ENCODE data around the gene CGNL1. TPM values are rescaled to one million over a fixed set of nuclear protein-coding genes. Genes with fewer than 3 reads are reported as not detected.

The CGNL1 gene
- total and polyA plus RNA-seq, 10 of the 15 experiments (the other 5 are each of a cell fraction or from before 2014, with no cell fraction given), result under 0.01 to 0.27 (median 0.04) TPM; not detected in 3

GRCh38 chr15:57493351-57493750 is 117.0 kb downstream of the CGNL1 start:
- Histone ChIP-seq H3K9me3 (replicated peaks; ENCODE audit: control insufficient read depth, insufficient read depth, low read length) (no peaks in the 10 kb centered on the region), H3K4me3 (no peak overlapping the region), H3K4me1 (ENCODE audit: control insufficient read depth, insufficient read depth, low read length) (peaks cover 7% of the 10 kb centered on the region; the same call in 1 of the 2 replicates), H3K9ac (ENCODE audit: control insufficient read depth, insufficient read depth, low read length) (no peak overlapping the region), H3K27ac (ENCODE audit: control insufficient read depth, insufficient read depth) (no peak overlapping the region), H3K36me3 (ENCODE audit: control insufficient read depth in 2 of 2, insufficient read depth in 2 of 2, low read length in 1 of 2) (no peaks in the 10 kb centered on the region), H2AFZ (ENCODE audit: control insufficient read depth, low read depth, low read length) (no peak overlapping the region), H4K20me1 (ENCODE audit: control insufficient read depth, insufficient read depth) (no peaks in the 10 kb centered on the region), H3K4me2 (ENCODE audit: control insufficient read depth, insufficient read depth) (no peak overlapping the region), H3K27me3 (replicated peaks in 1 of 2; ENCODE audit: control insufficient read depth in 2 of 2, insufficient read depth in 2 of 2, low read length in 1 of 2) (no peaks in the 10 kb centered on the region; a peak in 1 of 4 replicates), H3K79me2 (ENCODE audit: control insufficient read depth, insufficient read depth, low read length) (no peaks in the 10 kb centered on the region)
- ATAC-seq, result no peak
- FAIRE-seq, result no peak
- RAD21 ChIA-PET (ENCODE audit: unreplicated experiment), result no interaction called here
- TF ChIP-seq MTA2 (IDR thresholded peaks at IDR 0.05; ENCODE audit: low read depth), result no peak
- DNase-seq (ENCODE audit: low read depth, low spot score), result no peak
- in situ Hi-C loops (cut with MboI), result no loop called here
- SMC1A ChIA-PET (ENCODE audit: uncharacterized antibody, unreplicated experiment), result no interaction called here
- BruUV-seq (replicated peaks), result no TSS peak
- 84% methylated on average over 4 of the region's 4 CpGs for WGBS (ENCODE audit: insufficient coverage, insufficient replicate concordance, low lambda C conversion rate, missing lambda C conversion rate)
- POLR2A ChIA-PET, result no interaction called here
- CTCF ChIA-PET, result no interaction called here
- intact Hi-C loops (cut with micrococcal nuclease; ENCODE audit: unreplicated experiment), result no loop called here

- FAIRE-seq (no peak), ATAC-seq (no peak), DNase-seq (ENCODE audit: low read depth, low spot score) (no peak)
- H4K20me1 ChIP-seq (ENCODE audit: control insufficient read depth, insufficient read depth), result no peaks in the 10 kb centered on the region
- no peaks in the 10 kb centered on the region for H3K36me3 ChIP-seq (ENCODE audit: control insufficient read depth in 2 of 2, insufficient read depth in 2 of 2, low read length in 1 of 2)
- H3K9me3 ChIP-seq (replicated peaks; ENCODE audit: control insufficient read depth, insufficient read depth, low read length), result no peaks in the 10 kb centered on the region
- ChIA-PET CTCF (interaction anchor here (0.8 to 1.1 kb wide), 2 partner anchors 16 to 33 kb away, joined by 5 read pairs; no protein-coding TSS in a partner anchor), POLR2A (no interaction called here), SMC1A (ENCODE audit: uncharacterized antibody, unreplicated experiment) (interaction anchor here (0.7 kb wide), 1 partner anchor 13 kb away, joined by 3 read pairs; no protein-coding TSS in a partner anchor), RAD21 (ENCODE audit: unreplicated experiment) (no interaction called here)
- H2AFZ ChIP-seq (ENCODE audit: control insufficient read depth, low read depth, low read length), result no peak overlapping the region
- WGBS (ENCODE audit: insufficient coverage, insufficient replicate concordance, low lambda C conversion rate, missing lambda C conversion rate), result 71% methylated on average over 4 of the region's 4 CpGs
- H3K4me3 ChIP-seq, result no peak overlapping the region
- no peak overlapping the region for H3K27ac ChIP-seq (ENCODE audit: control insufficient read depth, insufficient read depth)
- H3K9ac ChIP-seq (ENCODE audit: control insufficient read depth, insufficient read depth, low read length), result no peak overlapping the region
- H3K4me1 ChIP-seq (ENCODE audit: control insufficient read depth, insufficient read depth, low read length), result peaks cover 7% of the 10 kb centered on the region; the same call in 1 of the 2 replicates
- H3K27me3 ChIP-seq (replicated peaks in 1 of 2; ENCODE audit: control insufficient read depth in 2 of 2, insufficient read depth in 2 of 2, low read length in 1 of 2), result no peaks in the 10 kb centered on the region; a peak in 1 of 4 replicates
- no TSS peak for BruUV-seq (replicated peaks)
- in situ Hi-C loops (cut with MboI), result no loop called here
- intact Hi-C loops (cut with micrococcal nuclease; ENCODE audit: unreplicated experiment), result no loop called here
- no peak overlapping the region for H3K4me2 ChIP-seq (ENCODE audit: control insufficient read depth, insufficient read depth)
- no peaks in the 10 kb centered on the region for H3K79me2 ChIP-seq (ENCODE audit: control insufficient read depth, insufficient read depth, low read length)
- TF ChIP-seq MAX (IDR thresholded peaks at IDR 0.05; ENCODE audit: low read depth, low read length), result no peak
These were observed 118.3 kb downstream of the CGNL1 start for GRCh38 chr15:57494581-57494980.

Measured in GM12878 (cell line).